HG03354 (cell line): Measurements from ENCODE around the gene DHX30.
"Not testable (repeated sequence)": the region's sequence is repeated elsewhere in the genome, so short reads cannot be mapped to it uniquely, and the experiment has no call there.

Experiments
- ATAC-seq: cut with Tn5 transposase; IDR thresholded peaks from one replicate; pipeline ENCODE4 v1.9.1; 2021; ENCODE audit warnings: mild to moderate bottlenecking; ENCODE audit not compliant: unreplicated experiment, poor library complexity, severe bottlenecking

Gene DHX30

DNA sequence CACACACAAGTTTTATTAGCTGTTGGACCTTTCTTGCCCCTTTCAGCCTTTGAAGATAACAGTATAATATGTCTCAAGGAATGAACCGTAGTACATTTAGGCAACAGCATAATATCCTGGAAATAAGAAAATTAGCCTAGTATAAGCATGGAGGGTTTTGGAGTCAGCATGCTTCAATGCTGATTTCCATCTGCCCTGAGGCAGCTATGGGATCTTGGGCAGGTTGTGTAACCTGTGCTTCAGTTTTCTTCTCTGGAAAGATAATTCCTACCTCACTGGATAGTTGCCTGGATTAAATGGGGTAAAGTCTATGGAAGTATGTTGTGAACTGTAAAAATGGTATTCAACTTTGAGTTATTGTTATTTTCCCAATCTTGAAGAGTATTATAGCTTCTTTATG is 1.6 kb downstream of the DHX30 start:
- ATAC-seq: no peak

DNA sequence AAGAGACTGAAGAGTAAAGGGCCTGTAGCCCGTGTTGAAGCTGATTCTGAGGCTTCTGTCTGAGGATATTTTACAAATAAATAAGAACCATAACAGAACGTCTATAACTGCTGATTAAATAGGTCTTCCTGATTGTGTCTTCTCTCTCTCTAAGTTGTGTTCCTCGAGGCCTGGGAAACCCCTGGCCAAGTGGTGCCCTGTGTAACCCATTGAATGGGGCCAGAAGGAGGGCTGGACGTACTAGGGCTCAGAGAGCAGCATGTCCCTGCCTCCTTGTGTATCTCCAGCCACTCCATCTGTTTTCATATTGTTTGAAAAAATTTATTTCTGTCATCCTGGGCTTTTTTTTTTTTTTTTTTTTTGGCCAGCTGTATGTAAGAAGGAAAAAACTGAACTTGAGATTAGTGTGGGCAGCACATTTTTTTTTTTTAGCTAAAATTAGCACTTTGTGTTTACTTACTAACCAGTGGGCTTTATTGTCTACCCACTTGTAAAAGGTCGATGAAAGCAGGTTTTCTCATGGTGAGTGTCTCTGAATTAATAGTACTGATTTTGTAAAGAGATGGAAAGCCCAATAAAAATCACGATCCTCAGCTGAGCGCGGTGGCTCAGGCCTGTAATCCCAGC is 10.7 kb downstream of the DHX30 start:
- no peak for ATAC-seq

DNA sequence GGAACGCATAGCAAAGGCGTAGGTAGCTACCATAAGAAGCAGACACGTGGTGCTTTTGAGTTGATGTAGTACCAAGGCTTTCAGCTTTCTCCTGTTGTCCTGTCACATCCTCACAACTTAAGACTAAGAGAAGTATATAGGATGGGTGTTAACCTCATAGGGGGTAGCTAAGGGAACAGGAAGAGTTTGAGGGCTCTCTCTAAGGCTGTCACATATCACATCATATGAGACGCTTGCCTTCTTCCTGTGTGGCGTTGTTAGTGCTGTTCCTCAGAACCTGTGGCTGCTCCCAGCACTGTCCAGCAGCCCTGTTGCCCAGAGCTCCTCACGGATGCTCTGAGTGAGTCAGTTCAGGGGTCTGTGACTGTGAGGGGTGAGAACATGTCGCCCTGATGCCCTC is 14.7 kb downstream of the DHX30 start:
- ATAC-seq: no peak

DNA sequence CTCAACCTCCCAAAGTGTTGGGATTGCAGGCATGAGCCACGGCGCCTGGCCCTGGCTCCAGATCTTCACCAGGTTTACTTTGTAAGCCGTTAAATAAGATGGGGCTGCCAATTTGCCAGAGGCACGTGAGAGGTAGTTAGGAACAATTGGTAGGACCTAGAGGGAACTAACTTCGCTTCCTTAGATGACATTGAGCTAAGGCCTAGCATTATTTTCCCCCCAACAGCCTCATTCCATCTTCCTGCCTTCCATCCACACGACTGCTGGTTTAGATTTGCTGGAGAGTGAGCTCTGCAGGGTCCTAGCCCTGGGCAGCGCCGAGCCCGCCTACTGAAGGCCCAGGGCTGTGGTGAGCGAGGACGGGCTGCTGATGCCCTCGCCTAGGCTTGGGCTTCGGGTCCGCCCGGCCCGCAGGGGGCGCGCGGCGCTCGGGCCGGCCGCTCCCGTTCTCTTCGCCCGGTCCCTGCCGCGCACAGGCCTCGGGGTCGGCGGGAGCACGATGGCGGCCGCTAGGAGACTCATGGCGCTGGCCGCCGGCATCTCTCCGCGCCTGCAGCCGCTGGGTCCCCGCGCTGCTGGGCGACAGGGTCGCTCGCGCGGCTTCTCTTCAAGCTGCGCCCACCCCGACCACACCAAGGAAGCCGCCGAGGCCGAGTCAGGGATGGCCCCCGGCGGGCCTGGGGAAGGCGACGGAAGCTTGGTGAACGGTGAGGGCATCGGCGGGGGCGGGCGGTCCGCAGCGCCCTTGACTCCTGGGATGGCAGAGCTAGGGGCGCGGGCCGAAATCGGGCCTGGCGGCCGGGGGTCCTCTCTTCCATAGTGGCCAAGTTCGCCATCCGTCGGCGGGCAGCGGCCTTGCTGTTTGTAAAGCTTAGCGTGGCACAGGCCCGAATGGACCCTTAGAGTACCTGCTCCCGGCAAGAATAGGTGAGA is 21.9 kb downstream of the DHX30 start:
- ATAC-seq: peak; percentile 91

DNA sequence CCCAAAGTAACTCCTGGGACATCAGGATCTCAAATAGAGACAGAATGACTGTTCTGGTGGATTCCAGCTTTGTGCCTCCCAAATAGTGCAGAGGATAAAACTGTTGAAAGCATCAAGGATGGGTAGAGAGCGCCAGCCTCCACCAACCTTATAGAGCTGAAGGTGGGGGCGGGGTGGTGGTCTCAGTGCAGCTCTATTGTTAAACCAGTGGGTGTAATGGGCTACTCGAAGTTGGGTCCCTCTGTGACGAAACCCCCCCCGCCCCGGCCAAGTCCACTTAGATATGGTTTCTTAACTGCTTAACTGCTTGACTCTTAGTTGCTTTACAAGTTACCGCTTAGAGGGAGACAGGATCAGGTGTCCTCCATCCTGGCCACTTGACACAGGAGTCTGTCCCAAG is 22.7 kb downstream of the DHX30 start:
- ATAC-seq: no peak

DNA sequence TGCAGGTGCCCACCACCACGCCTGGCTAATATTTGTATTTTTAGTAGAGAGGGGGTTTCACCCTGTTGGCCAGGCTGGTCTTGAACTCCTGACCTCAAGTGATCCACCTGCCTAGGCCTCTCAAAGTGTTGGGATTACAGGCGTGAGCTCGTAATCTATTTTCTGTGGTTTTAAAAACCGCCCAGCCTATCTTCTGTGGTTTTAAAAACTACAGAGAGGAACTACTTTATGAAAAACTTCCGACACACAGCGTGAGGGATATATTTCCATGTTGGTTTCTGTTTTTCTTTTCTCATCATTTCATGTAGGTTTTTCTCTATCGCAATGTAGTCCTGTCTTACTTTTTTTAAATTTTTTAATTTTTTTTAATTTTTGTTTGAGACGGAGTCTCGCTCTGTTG is 26.5 kb downstream of the DHX30 start:
- not testable (repeated sequence) for ATAC-seq

DNA sequence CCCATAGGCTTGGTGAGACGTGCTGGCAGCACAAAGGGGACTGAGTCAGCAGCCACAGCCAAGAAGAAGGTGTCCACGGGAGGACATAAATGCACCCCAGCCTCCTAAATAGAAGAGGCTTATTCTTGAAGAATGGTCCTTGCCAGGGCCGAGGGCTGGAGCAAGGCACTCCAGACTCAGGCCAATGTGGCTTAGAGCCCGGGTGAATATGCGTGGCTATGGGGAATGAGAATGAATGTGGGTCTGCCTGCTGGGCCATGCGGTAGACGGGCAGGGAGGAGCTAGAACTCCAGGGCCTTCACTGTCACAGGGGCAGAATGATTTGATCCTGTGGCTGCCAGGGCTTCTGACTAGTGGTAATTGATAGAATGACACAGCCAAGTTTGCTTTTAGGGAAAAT is 34.0 kb downstream of the DHX30 start:
- no peak for ATAC-seq

DNA sequence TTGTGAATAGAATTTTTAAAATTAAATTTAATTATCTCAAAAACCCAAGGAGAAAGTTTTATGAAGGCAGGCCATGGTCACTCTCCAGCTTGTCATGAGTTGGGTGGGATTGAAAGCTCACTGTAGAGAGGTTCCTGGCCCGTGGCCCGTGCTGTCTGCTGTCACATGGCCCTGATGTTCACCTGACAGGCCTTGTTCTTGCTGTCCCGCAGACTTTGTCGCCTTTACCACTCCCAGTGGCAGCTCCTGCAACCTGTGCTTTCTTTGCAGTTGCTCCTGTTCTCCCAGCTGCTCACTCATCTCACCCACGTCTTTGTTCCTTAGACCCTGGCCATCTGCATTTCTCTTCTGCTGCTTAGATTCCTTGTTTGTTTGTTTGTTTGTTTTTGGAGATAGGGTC is 35.6 kb downstream of the DHX30 start:
- no peak for ATAC-seq

DNA sequence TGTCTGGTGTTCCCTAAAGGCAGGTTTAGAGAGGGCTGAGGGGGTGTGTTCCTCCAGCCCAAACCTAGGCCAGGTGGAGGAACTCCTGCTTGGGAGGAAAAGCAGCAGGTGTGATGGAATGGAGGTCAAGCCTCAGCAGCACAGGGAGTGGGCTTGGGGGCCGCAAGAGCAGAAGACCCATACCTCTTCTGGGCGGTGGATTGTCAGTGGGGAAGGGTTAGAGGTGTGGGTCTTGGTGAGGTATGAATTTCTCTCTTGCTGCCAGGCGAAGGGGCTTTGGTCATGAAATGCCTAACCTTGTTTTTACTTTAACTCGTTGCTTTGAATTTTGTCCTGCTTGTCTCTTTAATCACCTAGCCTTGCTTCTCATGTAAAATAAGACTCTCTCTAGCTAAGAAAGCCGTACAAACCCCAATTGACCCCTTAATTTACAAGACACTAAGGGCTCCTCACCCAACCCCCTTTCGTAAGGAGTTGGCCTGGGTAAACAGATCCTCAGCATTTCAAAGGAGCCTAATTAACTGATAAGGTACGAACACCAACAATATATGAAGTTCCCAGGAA is 38.9 kb downstream of the DHX30 start:
- no peak for ATAC-seq

DNA sequence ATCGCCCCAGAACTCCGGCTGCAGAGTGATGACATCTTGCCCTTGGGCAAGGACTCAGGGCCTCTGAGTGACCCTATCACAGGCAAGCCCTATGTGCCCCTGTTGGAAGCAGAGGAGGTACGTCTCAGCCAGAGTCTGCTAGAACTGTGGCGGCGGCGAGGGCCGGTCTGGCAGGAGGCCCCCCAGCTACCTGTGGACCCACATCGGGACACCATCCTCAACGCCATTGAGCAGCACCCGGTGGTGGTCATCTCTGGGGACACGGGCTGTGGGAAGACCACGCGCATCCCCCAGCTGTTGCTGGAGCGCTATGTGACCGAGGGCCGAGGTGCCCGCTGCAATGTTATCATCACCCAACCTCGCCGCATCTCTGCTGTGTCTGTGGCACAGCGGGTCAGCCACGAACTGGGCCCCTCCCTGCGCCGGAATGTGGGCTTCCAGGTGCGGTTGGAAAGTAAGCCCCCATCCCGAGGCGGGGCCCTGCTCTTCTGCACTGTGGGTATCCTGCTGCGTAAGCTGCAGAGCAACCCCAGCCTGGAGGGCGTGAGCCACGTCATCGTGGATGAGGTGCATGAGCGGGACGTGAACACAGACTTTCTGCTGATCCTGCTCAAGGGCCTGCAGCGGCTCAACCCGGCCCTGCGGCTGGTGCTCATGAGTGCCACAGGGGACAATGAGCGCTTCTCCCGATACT is 43.4 kb downstream of the DHX30 start:
- no peak for ATAC-seq

DNA sequence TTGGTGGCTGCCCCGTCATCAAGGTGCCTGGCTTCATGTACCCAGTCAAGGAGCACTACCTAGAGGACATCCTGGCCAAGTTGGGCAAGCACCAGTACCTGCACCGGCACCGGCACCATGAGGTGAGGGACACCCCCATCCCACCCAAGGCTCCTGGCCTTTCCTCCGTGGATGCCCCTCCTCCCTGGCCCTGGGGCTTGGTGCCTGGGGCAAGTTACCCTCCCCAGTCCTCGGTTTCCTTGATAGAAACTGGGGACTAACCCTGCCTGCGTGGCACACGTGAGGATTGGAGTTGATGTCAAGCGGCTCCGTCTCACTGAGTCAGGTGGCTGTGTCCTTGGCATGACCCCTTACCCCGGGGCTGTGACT is 43.9 kb downstream of the DHX30 start:
- no peak for ATAC-seq

DNA sequence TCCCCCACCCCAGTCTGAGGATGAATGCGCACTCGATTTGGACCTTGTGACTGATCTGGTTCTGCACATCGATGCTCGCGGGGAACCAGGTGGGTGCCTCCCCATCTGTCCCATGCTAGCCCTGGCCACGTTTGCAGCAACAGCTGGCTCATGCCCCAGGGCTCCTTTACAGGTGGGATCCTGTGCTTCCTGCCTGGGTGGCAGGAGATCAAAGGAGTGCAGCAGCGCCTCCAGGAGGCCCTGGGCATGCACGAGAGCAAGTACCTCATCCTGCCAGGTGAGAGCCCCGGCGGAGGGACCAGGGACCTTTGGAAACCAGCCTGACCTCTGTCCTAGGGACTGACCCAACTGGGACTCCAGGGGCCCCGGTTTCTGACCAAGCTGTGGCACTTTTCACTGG is 44.3 kb downstream of the DHX30 start:
- ATAC-seq: no peak

DNA sequence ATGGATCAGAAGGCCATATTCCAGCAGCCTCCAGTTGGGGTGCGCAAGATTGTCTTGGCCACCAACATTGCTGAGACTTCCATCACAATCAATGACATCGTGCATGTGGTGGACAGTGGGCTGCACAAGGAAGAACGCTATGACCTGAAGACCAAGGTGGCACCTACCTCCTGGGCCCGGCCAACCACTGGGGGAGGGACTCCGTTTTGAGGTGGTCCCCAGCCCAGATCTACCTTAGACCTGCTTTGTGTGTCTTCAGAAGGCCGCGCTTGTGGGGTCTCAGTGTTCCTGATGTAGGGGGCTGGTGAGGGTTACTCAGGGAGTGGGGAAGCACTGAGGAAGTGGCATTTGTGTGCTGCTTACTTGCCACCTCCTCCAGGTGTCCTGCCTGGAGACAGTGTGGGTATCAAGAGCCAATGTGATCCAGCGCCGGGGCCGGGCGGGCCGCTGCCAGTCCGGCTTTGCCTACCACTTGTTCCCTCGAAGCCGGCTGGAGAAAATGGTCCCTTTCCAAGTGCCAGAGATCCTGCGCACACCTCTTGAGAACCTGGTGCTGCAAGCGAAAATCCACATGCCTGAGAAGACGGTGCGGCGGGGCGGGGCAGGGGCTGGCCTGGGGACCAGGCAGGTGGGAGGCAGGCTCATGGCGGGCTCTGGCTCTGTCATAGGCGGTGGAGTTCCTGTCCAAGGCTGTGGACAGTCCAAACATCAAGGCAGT is 45.0 kb downstream of the DHX30 start:
- no peak for ATAC-seq

DNA sequence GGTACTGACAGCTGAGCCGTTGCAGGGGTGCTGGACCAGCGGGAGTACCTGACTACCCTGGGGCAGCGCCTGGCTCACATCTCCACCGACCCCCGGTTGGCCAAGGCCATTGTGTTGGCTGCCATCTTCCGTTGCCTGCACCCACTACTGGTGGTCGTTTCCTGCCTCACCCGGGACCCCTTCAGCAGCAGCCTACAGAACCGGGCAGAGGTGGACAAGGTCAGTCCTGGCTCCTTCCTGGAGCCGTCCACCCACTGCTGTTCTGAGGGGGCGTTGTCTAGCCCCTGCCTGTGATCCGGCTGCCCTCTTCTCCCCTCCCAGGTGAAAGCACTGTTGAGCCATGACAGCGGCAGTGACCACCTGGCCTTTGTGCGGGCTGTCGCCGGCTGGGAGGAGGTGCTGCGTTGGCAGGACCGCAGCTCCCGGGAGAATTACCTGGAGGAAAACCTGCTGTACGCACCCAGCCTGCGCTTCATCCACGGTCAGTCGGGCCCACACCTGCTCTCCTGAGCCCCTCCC is 45.7 kb downstream of the DHX30 start:
- ATAC-seq: no peak

DNA sequence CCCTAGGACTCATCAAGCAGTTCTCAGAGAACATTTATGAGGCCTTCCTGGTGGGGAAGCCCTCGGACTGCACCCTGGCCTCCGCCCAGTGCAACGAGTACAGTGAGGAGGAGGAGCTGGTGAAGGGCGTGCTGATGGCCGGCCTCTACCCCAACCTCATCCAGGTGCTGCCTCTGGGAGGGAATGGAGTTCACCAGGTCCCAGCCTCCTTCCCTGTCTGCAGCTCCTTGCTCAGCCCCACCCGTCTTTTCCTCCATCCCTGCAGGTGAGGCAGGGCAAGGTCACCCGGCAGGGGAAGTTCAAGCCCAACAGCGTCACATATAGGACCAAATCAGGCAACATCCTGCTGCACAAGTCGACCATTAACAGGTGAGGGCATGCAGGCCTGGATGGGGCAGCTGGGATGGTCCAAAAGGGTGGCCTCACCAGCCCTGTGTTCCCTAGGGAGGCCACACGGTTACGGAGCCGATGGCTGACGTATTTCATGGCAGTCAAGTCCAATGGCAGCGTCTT is 46.3 kb downstream of the DHX30 start:
- ATAC-seq: no peak

DNA sequence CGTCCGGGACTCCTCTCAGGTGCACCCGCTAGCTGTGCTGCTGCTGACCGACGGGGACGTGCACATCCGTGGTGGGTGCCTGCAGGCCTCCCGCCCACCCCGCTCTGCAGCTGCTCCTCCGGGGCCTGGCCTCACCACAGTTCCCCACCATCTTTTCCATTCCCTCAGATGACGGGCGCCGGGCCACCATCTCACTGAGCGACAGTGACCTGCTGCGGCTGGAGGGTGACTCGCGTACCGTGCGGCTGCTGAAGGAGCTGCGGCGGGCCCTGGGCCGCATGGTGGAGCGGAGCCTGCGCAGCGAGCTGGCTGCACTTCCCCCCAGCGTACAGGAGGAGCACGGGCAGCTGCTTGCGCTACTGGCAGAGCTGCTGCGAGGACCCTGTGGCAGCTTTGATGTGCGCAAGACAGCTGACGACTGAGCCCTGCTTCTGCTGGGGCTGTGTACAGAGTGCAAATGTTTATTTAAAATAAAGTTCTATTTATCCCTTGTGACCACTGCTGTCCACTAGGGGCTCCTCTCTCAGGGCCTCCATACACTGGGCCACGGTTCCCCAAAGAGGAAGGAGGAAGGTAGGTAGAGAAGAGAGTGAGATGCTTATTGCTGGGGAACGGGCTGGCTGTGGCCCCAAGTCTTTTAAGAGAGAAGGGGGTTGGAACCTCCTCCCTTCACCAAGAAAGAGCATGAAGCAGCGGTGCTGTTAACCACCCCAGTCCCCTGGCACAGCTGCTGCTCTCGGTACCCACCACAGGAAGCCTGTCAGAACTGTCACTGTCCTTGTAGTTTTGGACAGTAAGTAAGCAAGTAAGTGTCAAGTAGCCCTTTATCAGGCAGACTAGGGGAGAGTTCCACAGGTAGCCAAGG is 47.0 kb downstream of the DHX30 start:
- no peak for ATAC-seq

DNA sequence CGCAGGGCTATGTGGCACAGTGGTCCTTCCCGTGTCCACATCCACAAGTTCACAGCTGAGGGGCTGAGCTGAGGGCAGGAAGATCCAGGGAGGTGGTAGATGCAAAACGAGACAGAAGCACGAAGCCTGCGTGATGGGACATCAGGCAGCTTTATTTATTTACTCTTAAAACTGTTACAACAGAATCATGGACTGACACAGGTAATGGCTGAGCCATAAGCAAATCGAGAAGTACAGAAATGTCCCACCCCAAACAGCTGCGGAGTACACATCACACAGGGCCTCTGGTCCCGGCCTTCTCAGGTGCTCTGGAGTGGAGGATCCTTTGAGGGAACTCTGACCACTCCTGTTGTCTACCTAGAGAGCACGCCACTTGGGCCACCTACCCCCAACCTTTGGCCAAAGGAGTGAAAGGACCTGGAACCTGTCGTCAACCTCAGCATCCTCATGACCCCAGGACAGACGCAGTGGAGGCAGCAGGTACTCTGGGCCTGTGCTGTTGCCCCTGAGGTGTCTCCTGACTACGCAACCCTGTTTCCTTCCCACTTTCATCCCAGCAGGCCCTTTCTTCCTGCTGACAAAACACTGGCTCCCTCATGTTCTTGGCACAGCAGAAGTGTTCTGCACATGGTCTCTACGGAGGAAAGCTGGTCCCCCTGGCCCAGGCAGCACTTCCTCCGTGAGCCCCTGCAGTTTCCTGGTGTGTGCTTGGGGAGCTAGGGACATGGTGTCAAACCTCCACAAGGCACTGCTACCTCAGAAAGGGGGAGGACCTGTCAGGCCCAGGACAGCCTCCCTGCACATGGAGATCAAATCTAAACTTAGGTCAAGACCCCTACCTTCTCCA is 47.8 kb downstream of the DHX30 start:
- ATAC-seq: no peak
